ENCODE data around the gene CDC5L.

The CDC5L gene

GRCh38 chr6:44388887-44389286 lies 1.4 kb downstream of the CDC5L start:
- WGBS (ENCODE audit: extremely low coverage, insufficient coverage, insufficient read length) = no CpG with 5 or more reads among the region's 5 CpGs
- H2BK5ac ChIP-seq (ENCODE audit: low read depth, low read length, poor library complexity) = no peak overlapping the region
- H3K14ac ChIP-seq (ENCODE audit: low read length) = no peak overlapping the region
- H3K36me3 ChIP-seq (ENCODE audit: control insufficient read depth in 1 of 2, insufficient read depth in 2 of 2, low read length in 2 of 2) = peaks cover 7 to 16% of the 10 kb centered on the region in 2 experiments
- H3K27me3 ChIP-seq (ENCODE audit: insufficient read depth, low read length) = no peaks in the 10 kb centered on the region
- H3K4me2 ChIP-seq (ENCODE audit: low read length) = peak overlapping the region; percentile 22
- peak overlapping the region; percentile 78 for H3K4ac ChIP-seq (ENCODE audit: low read depth, low read length)
- H4K12ac ChIP-seq (ENCODE audit: low read depth, low read length) = no peak overlapping the region
- no peak overlapping the region for H2AFZ ChIP-seq (ENCODE audit: insufficient read depth, low read length, poor library complexity)
- no peak overlapping the region for H2BK12ac ChIP-seq (ENCODE audit: low read length)
- no peak overlapping the region for H3K4me3 ChIP-seq (ENCODE audit: low read depth, low read length)
- H3K18ac ChIP-seq (ENCODE audit: low read length) = no peak overlapping the region
- no peak for DNase-seq
- no peak overlapping the region for H2BK120ac ChIP-seq (ENCODE audit: insufficient read depth, low read length, poor library complexity)
- H3K23ac ChIP-seq (ENCODE audit: low read length) = no peak overlapping the region
- H3K9me3 ChIP-seq (ENCODE audit: insufficient read depth, low read depth, low read length) = no peaks in the 10 kb centered on the region
- H2AK5ac ChIP-seq (ENCODE audit: low read length) = no peak overlapping the region
- H3K4me1 ChIP-seq (ENCODE audit: control insufficient read depth in 1 of 2, insufficient read depth in 2 of 2, low read length in 2 of 2) = peaks cover 0 to 8% of the 10 kb centered on the region in 2 experiments
- peaks cover 8% of the 10 kb centered on the region for H3K79me1 ChIP-seq (ENCODE audit: low read length)
- H3K27ac ChIP-seq (ENCODE audit: low read depth, low read length) = no peak overlapping the region
- no peak overlapping the region for H4K8ac ChIP-seq (ENCODE audit: low read depth, low read length)
- no peak overlapping the region for H4K91ac ChIP-seq (ENCODE audit: low read depth, low read length)
- H3K9ac ChIP-seq (ENCODE audit: low read length) = no peak overlapping the region
- peaks cover 8% of the 10 kb centered on the region for H3K79me2 ChIP-seq (ENCODE audit: control insufficient read depth, insufficient read depth, low read length, poor library complexity)

- H4K12ac ChIP-seq (ENCODE audit: low read depth, low read length) = no peak overlapping the region
- DNase-seq = no peak
- H2AK5ac ChIP-seq (ENCODE audit: low read length) = no peak overlapping the region
- H3K36me3 ChIP-seq (ENCODE audit: control insufficient read depth in 1 of 2, insufficient read depth in 2 of 2, low read length in 2 of 2) = peaks cover 10 to 21% of the 10 kb centered on the region in 2 experiments
- no peaks in the 10 kb centered on the region for H3K9me3 ChIP-seq (ENCODE audit: insufficient read depth, low read depth, low read length)
- H3K79me2 ChIP-seq (ENCODE audit: control insufficient read depth, insufficient read depth, low read length, poor library complexity) = peaks cover 8% of the 10 kb centered on the region
- no peak overlapping the region for H3K9ac ChIP-seq (ENCODE audit: low read length)
- no peak overlapping the region for H2BK12ac ChIP-seq (ENCODE audit: low read length)
- H3K18ac ChIP-seq (ENCODE audit: low read length) = no peak overlapping the region
- H2AFZ ChIP-seq (ENCODE audit: insufficient read depth, low read length, poor library complexity) = no peak overlapping the region
- H3K4me2 ChIP-seq (ENCODE audit: low read length) = no peak overlapping the region
- H3K79me1 ChIP-seq (ENCODE audit: low read length) = peaks cover 8% of the 10 kb centered on the region
- H3K4me1 ChIP-seq (ENCODE audit: control insufficient read depth in 1 of 2, insufficient read depth in 2 of 2, low read length in 2 of 2) = peaks cover 0 to 8% of the 10 kb centered on the region in 2 experiments
- no peak overlapping the region for H3K27ac ChIP-seq (ENCODE audit: low read depth, low read length)
- no peak overlapping the region for H2BK5ac ChIP-seq (ENCODE audit: low read depth, low read length, poor library complexity)
- no CpG with 5 or more reads among the region's 1 CpG for WGBS (ENCODE audit: extremely low coverage, insufficient coverage, insufficient read length)
- H3K4me3 ChIP-seq (ENCODE audit: low read depth, low read length) = no peak overlapping the region
- H4K8ac ChIP-seq (ENCODE audit: low read depth, low read length) = no peak overlapping the region
- H2BK120ac ChIP-seq (ENCODE audit: insufficient read depth, low read length, poor library complexity) = no peak overlapping the region
- no peak overlapping the region for H3K23ac ChIP-seq (ENCODE audit: low read length)
- no peaks in the 10 kb centered on the region for H3K27me3 ChIP-seq (ENCODE audit: insufficient read depth, low read length)
- no peak overlapping the region for H3K4ac ChIP-seq (ENCODE audit: low read depth, low read length)
- no peak overlapping the region for H3K14ac ChIP-seq (ENCODE audit: low read length)
- no peak overlapping the region for H4K91ac ChIP-seq (ENCODE audit: low read depth, low read length)
Measured at GRCh38 chr6:44390158-44390683, 2.7 kb downstream of the CDC5L start.

- Histone ChIP-seq H3K4me1 (ENCODE audit: control insufficient read depth in 1 of 2, insufficient read depth in 2 of 2, low read length in 2 of 2) (no peaks in the 10 kb centered on the region), H4K8ac (ENCODE audit: low read depth, low read length) (no peak overlapping the region), H3K4me3 (ENCODE audit: low read depth, low read length) (no peak overlapping the region), H4K12ac (ENCODE audit: low read depth, low read length) (no peak overlapping the region), H3K36me3 (ENCODE audit: control insufficient read depth in 1 of 2, insufficient read depth in 2 of 2, low read length in 2 of 2) (peaks cover 19 to 36% of the 10 kb centered on the region in 2 experiments), H3K9me3 (ENCODE audit: insufficient read depth, low read depth, low read length) (no peaks in the 10 kb centered on the region), H2BK120ac (ENCODE audit: insufficient read depth, low read length, poor library complexity) (no peak overlapping the region), H3K79me2 (ENCODE audit: control insufficient read depth, insufficient read depth, low read length, poor library complexity) (no peaks in the 10 kb centered on the region), H2AFZ (ENCODE audit: insufficient read depth, low read length, poor library complexity) (no peak overlapping the region), H3K14ac (ENCODE audit: low read length) (no peak overlapping the region), H3K4me2 (ENCODE audit: low read length) (no peak overlapping the region), H3K79me1 (ENCODE audit: low read length) (no peaks in the 10 kb centered on the region), H3K4ac (ENCODE audit: low read depth, low read length) (no peak overlapping the region), H3K9ac (ENCODE audit: low read length) (no peak overlapping the region), H3K27ac (ENCODE audit: low read depth, low read length) (no peak overlapping the region), H3K23ac (ENCODE audit: low read length) (no peak overlapping the region), H3K27me3 (ENCODE audit: insufficient read depth, low read length) (no peaks in the 10 kb centered on the region), H3K18ac (ENCODE audit: low read length) (no peak overlapping the region), H2AK5ac (ENCODE audit: low read length) (no peak overlapping the region), H4K91ac (ENCODE audit: low read depth, low read length) (no peak overlapping the region), H2BK12ac (ENCODE audit: low read length) (no peak overlapping the region), H2BK5ac (ENCODE audit: low read depth, low read length, poor library complexity) (no peak overlapping the region)
- no CpG with 5 or more reads among the region's 2 CpGs for WGBS (ENCODE audit: extremely low coverage, insufficient coverage, insufficient read length)
- DNase-seq = no peak
Measured at GRCh38 chr6:44395501-44395900, 8.0 kb downstream of the CDC5L start.

GRCh38 chr6:44396968-44397367 lies 9.5 kb downstream of the CDC5L start:
- H3K23ac ChIP-seq (ENCODE audit: low read length) = no peak overlapping the region
- H3K9me3 ChIP-seq (ENCODE audit: insufficient read depth, low read depth, low read length) = no peaks in the 10 kb centered on the region
- H3K4me1 ChIP-seq (ENCODE audit: control insufficient read depth in 1 of 2, insufficient read depth in 2 of 2, low read length in 2 of 2) = peaks cover 0 to 2% of the 10 kb centered on the region in 2 experiments
- H4K8ac ChIP-seq (ENCODE audit: low read depth, low read length) = no peak overlapping the region
- H2BK5ac ChIP-seq (ENCODE audit: low read depth, low read length, poor library complexity) = no peak overlapping the region
- H3K79me1 ChIP-seq (ENCODE audit: low read length) = no peaks in the 10 kb centered on the region
- no peak for DNase-seq
- no peaks in the 10 kb centered on the region for H3K79me2 ChIP-seq (ENCODE audit: control insufficient read depth, insufficient read depth, low read length, poor library complexity)
- no CpG with 5 or more reads among the region's 3 CpGs for WGBS (ENCODE audit: extremely low coverage, insufficient coverage, insufficient read length)
- no peak overlapping the region for H3K4ac ChIP-seq (ENCODE audit: low read depth, low read length)
- H2BK120ac ChIP-seq (ENCODE audit: insufficient read depth, low read length, poor library complexity) = no peak overlapping the region
- H2BK12ac ChIP-seq (ENCODE audit: low read length) = no peak overlapping the region
- H3K9ac ChIP-seq (ENCODE audit: low read length) = no peak overlapping the region
- no peaks in the 10 kb centered on the region for H3K27me3 ChIP-seq (ENCODE audit: insufficient read depth, low read length)
- H2AFZ ChIP-seq (ENCODE audit: insufficient read depth, low read length, poor library complexity) = no peak overlapping the region
- no peak overlapping the region for H3K27ac ChIP-seq (ENCODE audit: low read depth, low read length)
- H3K18ac ChIP-seq (ENCODE audit: low read length) = no peak overlapping the region
- no peak overlapping the region for H4K12ac ChIP-seq (ENCODE audit: low read depth, low read length)
- no peak overlapping the region for H3K4me2 ChIP-seq (ENCODE audit: low read length)
- peaks cover 12 to 36% of the 10 kb centered on the region in 2 experiments for H3K36me3 ChIP-seq (ENCODE audit: control insufficient read depth in 1 of 2, insufficient read depth in 2 of 2, low read length in 2 of 2)
- H3K4me3 ChIP-seq (ENCODE audit: low read depth, low read length) = no peak overlapping the region
- no peak overlapping the region for H3K14ac ChIP-seq (ENCODE audit: low read length)
- no peak overlapping the region for H4K91ac ChIP-seq (ENCODE audit: low read depth, low read length)
- no peak overlapping the region for H2AK5ac ChIP-seq (ENCODE audit: low read length)

All from trophoblast cell (in vitro differentiated cells and primary cell).